Gastrocnemius medialis (tissue), 4 donors: ENCODE measurements around the gene PGAP6.
"Not testable (repeated sequence)": the region's sequence is repeated elsewhere in the genome, so short reads cannot be mapped to it uniquely, and the experiment has no call there.

ENCODE experiments used
- CTCF ChIP-seq, 5 experiments: fragments of 450-650 bp in 3 of 5; fragments of 200-600 bp in 2 of 5; sonication (generic) in 2 of 5; IDR thresholded peaks in 4 of 5; conservative IDR thresholded peaks in 1 of 5; 1 replicate in 4 of 5; 2 replicates in 1 of 5; pipeline ENCODE4 v1.5.1; 2016 to 2019; ENCODE audit warnings: antibody characterized with exemption in 5 of 5, mild to moderate bottlenecking in 3 of 5, moderate library complexity in 3 of 5
- POLR2A ChIP-seq, 2 donors: fragments of 450-650 bp; IDR thresholded peaks; one replicate each; pipeline ENCODE4 v1.6.1; 2017; ENCODE audit warnings: antibody characterized with exemption in 2 of 2, mild to moderate bottlenecking in 2 of 2, moderate library complexity in 2 of 2

- not testable (repeated sequence) for TF ChIP-seq CTCF (IDR thresholded peaks at IDR 0.05 in 4 of 5, conservative IDR thresholded peaks at IDR 0.05 in 1 of 5); POLR2A (IDR thresholded peaks at IDR 0.05)
These were observed 46.7 kb downstream of the PGAP6 start for GRCh38 chr16:334861-335632.
